Psoas muscle (tissue), 8 donors: ENCODE results near the gene TMEM175. TPM values are rescaled to one million over a fixed set of nuclear protein-coding genes. Genes with fewer than 3 reads are reported as not detected.
A peak's percentile ranks its signal among the peaks of the same experiment; 100 is the strongest.
"Not testable (repeated sequence)": the region's sequence is repeated elsewhere in the genome, so short reads cannot be mapped to it uniquely, and the experiment has no call there.

Experiments
- ATAC-seq, 4 donors: fragments of 200-7000 bp; cut with Tn5 transposase; one replicate each; pipeline ENCODE4 v1.9.1; 2020; ENCODE audit warnings: moderate library complexity in 3 of 4, mild to moderate bottlenecking in 2 of 4
- DNase-seq, 2 donors: peaks; one replicate each; pipeline ENCODE4 v3.0.0-alpha.2; 2020
- H3K27ac ChIP-seq: fragments of 200-600 bp; one replicate; pipeline ENCODE4 v1.8.0; 2022
- H3K27me3 ChIP-seq, 3 donors: fragments of 200-600 bp in 1 of 3; one replicate each; pipeline versions ENCODE4 v1.6.1 to v1.8.0; 2013 to 2022; ENCODE audit warnings: low read length in 2 of 3, mild to moderate bottlenecking in 2 of 3, moderate library complexity in 1 of 3; ENCODE audit not compliant: insufficient read depth in 3 of 3
- H3K36me3 ChIP-seq, 2 donors: fragments of 200-600 bp in 1 of 2; one replicate each; pipeline versions ENCODE4 v1.6.1 to v1.8.0; 2013 to 2022; ENCODE audit warnings: low read depth in 1 of 2, mild to moderate bottlenecking in 1 of 2, moderate library complexity in 1 of 2; ENCODE audit not compliant: insufficient read depth in 1 of 2
- H3K4me1 ChIP-seq: fragments of 200-600 bp; one replicate; pipeline ENCODE4 v1.8.0; 2022
- H3K4me3 ChIP-seq: fragments of 200-600 bp; one replicate; pipeline ENCODE4 v1.8.0; 2022; ENCODE audit warnings: mild to moderate bottlenecking
- H3K9me3 ChIP-seq: fragments of 200-600 bp; one replicate; pipeline ENCODE4 v1.8.0; 2022
- CTCF ChIP-seq: fragments of 200-600 bp; IDR thresholded peaks from one replicate; pipeline ENCODE4 v1.8.0; 2022; ENCODE audit warnings: antibody characterized with exemption
- WGBS, 3 donors: extraction: QIAGEN DNeasy Blood & Tissue Kit; methylation state at CpG; one replicate each; pipeline versions ENCODE4 v1.1.6 to v1.1.7; 2013; 5-methylcytosine and 5-hydroxymethylcytosine counted together
- intact Hi-C, 2 donors: fragments of 100-400 bp; cut with DNase I; formaldehyde crosslinking; loops; one replicate each; pipeline versions ENCODE4 v1.11.0 to v1.14.2; 2022
- polyA plus RNA-seq, 3 donors: library from polyadenylated mRNA; stranded (reverse); fragments of 200-250 nt; gene quantifications; one replicate each; pipeline ENCODE4 v1.2.3, GENCODE V29; 2013
- total RNA-seq, 4 donors: library from RNA; stranded (reverse); fragmentation: NEBNext Ultra II Directional in 2 of 4; extraction: Animal tissue kit (Norgen Biotek cat#: 25700) in 2 of 4; gene quantifications; one replicate each; pipeline versions ENCODE4 v1.2.1 to v1.2.4, GENCODE V29; 2021 to 2023
- donor health status: healthy with polysubstance abuse.
- donor health status: DM: no; HTN: no; CAD: no; lungs with moderate emphysema.
- donor health status: Bipolar disorder and iron deficiency.
- donor health status: healthy.
- donor health status: DM: yes; HTN: yes; CAD: no.
- donor health status: DM: no; HTN: no; CAD: no.
- donor health status: DM: no; HTN: no; CAD: no.
- donor health status: DM: yes; HTN: yes; CAD: no.

TMEM175 gene
- total and polyA plus RNA-seq, 7 donors: 8.7 to 23.9 (median 14.3) TPM

- Histone ChIP-seq H3K27me3 (no peaks in the 10 kb centered on the region), H3K9me3 (no peaks in the 10 kb centered on the region), H3K36me3 (no peaks in the 10 kb centered on the region), H3K4me3 (no peak overlapping the region), H3K27ac (no peak overlapping the region), H3K4me1 (peaks cover 9% of the 10 kb centered on the region)
- WGBS, 3 donors: 68 to 74% (median 70%) methylated on average over 18 of the region's 18 CpGs
- no peak for TF ChIP-seq CTCF
- ATAC-seq: peak in 1 of 4 donors; percentile 28
- no peak for DNase-seq
- intact Hi-C loops: loop anchor here in 1 of 2 donors (10.0 kb wide), 1 partner anchor 140 kb away; no protein-coding TSS in a partner anchor
These were observed 7.9 kb upstream of the TMEM175 start for GRCh38 chr4:924107-925096.

- 76 to 81% (median 79%) methylated on average over 9 of the region's 9 CpGs for WGBS, 3 donors
- peaks cover 16% of the 10 kb centered on the region for H3K4me1 ChIP-seq
- H3K27me3 ChIP-seq: no peaks in the 10 kb centered on the region
- H3K9me3 ChIP-seq: no peaks in the 10 kb centered on the region
- H3K36me3 ChIP-seq: no peaks in the 10 kb centered on the region
- H3K27ac ChIP-seq: no peak overlapping the region
- intact Hi-C loops: loop anchor here in 1 of 2 donors (10.0 kb wide), 1 partner anchor 140 kb away; no protein-coding TSS in a partner anchor
- no peak for TF ChIP-seq CTCF
- ATAC-seq (no peak), DNase-seq (no peak)
- H3K4me3 ChIP-seq: no peak overlapping the region
These were observed 7.1 kb upstream of the TMEM175 start for GRCh38 chr4:925171-925570.

GRCh38 chr4:925771-926500 lies 6.3 kb upstream of the TMEM175 start:
- no peak for TF ChIP-seq CTCF
- H3K27me3 ChIP-seq: no peaks in the 10 kb centered on the region
- no peak overlapping the region for H3K4me3 ChIP-seq
- intact Hi-C loops: loop anchor here in 1 of 2 donors (10.0 kb wide), 1 partner anchor 141 kb away; no protein-coding TSS in a partner anchor
- no peaks in the 10 kb centered on the region for H3K9me3 ChIP-seq
- no peak overlapping the region for H3K27ac ChIP-seq
- H3K4me1 ChIP-seq: peaks cover 24% of the 10 kb centered on the region
- no peaks in the 10 kb centered on the region for H3K36me3 ChIP-seq
- ATAC-seq (no peak), DNase-seq (no peak)
- 76 to 83% (median 78%) methylated on average over 26 of the region's 26 CpGs for WGBS, 3 donors

- peaks cover 27% of the 10 kb centered on the region for H3K4me1 ChIP-seq
- H3K36me3 ChIP-seq: no peaks in the 10 kb centered on the region
- ATAC-seq (no peak), DNase-seq (peak in 1 of 2 donors; percentile 53)
- no peak for TF ChIP-seq CTCF
- intact Hi-C loops: loop anchor here in 1 of 2 donors (10.0 kb wide), 1 partner anchor 142 kb away; no protein-coding TSS in a partner anchor
- H3K4me3 ChIP-seq: no peak overlapping the region
- H3K27me3 ChIP-seq: no peaks in the 10 kb centered on the region
- WGBS, 3 donors: 67 to 85% (median 78%) methylated on average over 9 to 16 of the region's 17 CpGs
- H3K9me3 ChIP-seq: no peaks in the 10 kb centered on the region
- H3K27ac ChIP-seq: no peak overlapping the region
These were observed 5.7 kb upstream of the TMEM175 start for GRCh38 chr4:926538-926937.

- H3K9me3 ChIP-seq, ATAC-seq, H3K27ac ChIP-seq, H3K36me3 ChIP-seq, H3K4me3 ChIP-seq, H3K27me3 ChIP-seq, DNase-seq: not testable (repeated sequence)
- intact Hi-C loops: loop anchor here in 1 of 2 donors (10.0 kb wide), 1 partner anchor 143 kb away; no protein-coding TSS in a partner anchor
- H3K4me1 ChIP-seq: peaks cover 27% of the 10 kb centered on the region
- WGBS, 3 donors: 92 to 94% (median 93%) methylated on average over 19 to 21 of the region's 21 CpGs
These were observed 4.7 kb upstream of the TMEM175 start for GRCh38 chr4:927566-927965.
